HG03520 (cell line): ENCODE results near the gene GNB3.

Source experiments
- ATAC-seq: cut with Tn5 transposase; IDR thresholded peaks from one replicate; pipeline ENCODE4 v1.9.1; 2021; ENCODE audit warnings: mild to moderate bottlenecking, moderate library complexity; ENCODE audit not compliant: unreplicated experiment

GNB3 gene

DNA sequence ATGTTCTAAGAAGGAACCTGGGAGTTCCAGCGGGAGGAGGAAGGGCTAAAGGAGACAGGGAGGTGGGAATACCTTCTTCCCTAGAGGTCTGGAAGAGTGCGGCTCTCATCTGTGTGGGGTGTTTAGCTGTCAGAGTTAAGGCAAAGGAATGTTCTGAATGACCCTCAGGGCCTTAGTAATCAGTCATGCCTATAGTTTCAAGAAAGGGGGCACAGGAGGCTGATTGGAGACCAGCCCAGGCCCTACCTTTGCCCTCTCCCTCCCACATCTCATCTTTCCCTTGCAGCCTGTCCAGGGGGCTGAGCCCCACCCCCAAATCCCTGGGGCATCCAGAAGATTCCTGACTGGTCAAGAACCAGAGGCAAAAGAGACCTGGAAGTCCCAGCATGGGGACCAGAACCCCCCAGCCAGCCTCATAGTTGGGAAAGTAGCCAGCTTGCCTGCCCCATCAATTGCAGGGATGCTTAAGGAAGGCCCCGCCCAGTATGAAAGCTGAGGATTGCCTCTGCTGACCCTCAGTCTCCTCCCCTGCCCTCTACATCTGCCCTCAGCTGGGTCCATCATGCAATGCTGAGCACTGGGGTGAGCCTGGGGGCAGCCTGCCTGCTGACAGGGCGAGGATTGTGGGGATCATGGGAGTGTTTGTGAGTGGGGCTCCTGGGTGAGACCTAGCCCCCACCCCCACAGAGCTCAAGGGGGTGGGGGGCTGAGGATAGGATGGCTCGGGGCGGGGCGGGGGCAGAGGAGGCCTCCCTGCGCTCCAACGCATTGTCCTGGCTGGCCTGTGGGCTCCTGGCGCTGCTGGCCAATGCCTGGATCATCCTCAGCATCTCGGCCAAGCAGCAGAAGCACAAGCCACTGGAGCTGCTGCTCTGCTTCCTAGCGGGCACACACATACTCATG is 17.3 kb upstream of the GNB3 start:
- no peak for ATAC-seq

DNA sequence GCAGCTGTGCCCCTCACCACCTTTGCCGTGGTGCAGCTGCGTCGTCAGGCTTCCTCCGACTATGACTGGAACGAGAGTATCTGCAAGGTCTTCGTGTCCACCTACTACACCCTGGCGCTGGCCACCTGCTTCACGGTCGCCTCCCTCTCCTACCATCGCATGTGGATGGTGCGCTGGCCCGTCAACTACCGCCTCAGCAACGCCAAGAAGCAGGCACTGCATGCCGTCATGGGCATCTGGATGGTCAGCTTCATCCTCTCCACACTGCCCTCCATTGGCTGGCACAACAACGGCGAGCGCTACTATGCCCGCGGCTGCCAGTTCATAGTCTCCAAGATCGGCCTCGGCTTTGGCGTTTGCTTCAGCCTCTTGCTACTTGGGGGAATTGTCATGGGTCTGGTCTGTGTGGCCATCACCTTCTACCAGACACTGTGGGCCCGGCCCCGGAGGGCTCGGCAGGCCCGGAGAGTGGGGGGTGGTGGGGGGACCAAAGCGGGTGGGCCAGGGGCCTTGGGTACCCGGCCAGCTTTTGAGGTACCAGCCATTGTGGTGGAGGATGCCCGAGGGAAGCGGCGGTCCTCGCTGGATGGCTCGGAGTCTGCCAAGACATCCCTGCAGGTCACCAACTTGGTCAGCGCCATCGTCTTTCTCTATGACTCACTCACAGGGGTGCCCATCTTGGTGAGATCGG is 16.5 kb upstream of the GNB3 start:
- no peak for ATAC-seq

DNA sequence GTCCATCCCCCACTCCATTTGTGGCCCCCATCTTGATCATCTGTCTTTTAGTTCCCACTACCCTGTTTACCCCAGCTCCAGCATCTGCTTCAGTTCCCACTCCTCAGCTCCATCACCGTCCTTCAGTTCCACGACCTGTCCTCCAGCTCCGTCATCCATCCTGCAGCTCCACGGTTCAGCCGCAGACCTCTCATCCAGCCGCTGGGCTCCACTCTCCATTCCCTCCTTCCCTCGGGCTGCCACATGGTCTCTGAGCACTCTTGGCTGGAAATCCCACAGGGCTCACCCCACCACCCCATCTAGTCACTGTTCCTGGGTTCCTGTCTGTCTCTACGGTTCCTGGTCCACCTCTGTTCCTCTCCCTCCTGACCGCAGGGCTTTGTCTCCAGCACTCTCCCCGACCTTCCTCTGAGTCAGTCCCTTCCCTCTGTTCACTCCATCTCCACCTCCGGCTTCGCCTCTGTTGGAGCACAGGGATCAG is 15.8 kb upstream of the GNB3 start:
- ATAC-seq, result no peak

DNA sequence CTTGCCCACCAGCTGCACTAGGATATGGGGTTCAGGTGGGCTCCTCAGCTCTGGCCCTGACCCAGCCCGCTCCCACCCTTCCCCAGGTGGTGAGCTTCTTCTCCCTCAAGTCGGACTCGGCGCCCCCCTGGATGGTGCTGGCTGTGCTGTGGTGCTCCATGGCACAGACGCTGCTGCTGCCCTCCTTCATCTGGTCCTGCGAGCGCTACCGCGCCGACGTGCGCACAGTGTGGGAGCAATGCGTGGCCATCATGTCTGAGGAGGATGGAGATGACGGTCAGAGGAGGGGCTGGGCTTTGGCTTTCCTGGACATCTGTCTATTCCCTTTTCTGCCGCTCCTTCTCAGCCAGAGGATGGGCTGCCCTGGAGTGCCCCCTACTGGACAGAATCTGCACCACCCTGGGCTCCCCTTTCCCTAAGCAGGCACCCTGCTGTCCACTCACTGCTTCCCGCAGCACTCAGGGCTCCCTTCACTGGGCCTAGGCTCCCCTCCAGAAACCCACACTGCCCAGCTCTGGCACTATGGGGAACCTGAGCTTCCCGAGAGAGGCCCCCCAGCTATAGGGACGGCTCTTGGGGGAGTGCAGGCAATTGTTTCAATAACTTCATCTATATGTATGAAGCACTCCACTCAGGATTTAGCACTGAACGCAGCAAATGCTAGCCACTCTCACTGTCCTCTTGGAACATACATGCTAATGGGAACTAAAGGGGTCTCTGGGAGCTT is 15.2 kb upstream of the GNB3 start:
- no peak for ATAC-seq

DNA sequence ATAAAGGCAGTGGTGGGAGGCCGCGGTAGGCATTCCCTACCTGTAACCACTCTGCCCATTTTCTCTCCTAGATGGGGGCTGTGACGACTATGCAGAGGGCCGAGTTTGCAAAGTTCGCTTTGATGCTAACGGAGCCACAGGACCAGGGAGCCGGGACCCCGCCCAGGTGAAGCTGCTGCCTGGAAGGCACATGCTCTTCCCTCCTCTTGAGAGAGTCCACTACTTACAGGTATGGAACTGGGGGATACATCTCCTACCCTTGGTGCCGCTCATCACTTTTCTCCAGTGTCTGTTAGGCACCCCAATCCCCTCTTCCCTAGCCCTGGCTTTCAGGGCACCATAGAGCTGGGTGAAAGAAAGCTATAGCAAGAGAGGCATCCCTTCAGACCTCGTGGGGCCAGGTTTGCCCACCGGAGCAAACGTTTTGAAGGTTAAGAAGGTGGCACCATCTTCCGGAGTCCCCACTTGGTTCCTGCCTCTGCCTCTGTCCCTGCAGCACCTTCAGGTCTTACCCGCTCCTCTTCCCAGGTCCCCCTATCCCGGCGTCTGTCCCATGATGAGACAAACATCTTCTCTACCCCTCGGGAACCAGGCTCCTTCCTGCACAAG is 14.5 kb upstream of the GNB3 start:
- ATAC-seq, result no peak

DNA sequence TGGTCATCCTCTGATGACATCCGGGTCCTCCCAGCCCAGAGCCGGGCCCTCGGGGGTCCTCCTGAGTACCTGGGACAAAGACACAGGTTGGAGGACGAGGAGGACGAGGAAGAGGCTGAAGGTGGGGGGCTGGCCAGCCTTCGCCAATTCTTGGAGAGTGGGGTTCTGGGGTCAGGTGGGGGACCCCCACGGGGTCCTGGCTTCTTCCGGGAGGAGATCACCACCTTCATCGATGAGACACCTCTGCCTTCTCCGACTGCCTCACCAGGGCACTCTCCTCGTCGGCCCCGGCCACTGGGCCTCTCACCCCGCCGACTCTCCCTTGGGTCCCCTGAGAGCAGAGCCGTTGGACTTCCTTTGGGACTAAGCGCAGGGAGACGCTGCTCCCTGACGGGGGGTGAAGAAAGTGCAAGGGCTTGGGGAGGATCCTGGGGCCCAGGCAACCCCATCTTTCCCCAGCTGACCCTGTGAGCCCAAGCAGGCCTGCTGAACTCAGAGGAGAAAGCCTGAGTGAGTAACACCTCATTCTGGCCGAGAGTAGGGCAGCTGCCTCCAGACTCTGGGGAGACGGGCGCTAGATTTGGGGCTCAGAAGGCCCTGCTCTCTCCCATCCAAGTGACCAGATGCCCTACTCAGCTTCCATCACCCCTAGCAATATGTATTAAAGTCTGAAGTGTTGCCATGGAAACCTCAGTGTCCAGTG is 13.8 kb upstream of the GNB3 start:
- ATAC-seq, result no peak

DNA sequence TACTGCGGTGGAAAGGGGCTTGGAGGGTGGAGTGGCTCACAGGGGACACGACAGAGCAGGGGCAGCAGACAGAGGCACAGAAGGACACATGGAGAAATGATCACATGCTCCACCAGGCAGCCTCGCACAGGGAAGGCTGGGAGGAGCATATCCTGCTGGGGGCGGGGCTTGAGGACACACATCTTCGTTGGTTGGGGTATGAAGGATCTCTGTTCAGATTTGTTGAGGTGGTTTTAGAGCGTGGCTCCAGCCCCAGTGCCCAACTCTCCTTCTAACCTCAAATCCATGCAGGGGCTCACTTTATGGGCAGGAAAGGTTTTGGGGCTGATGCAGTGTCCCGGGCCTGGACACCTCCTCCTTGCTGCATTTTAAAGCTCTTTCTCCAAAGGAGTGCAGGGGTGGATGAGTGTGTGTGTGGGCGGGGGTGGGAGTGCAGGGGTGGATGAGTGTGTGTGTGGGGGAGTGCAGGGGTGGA is 13.3 kb upstream of the GNB3 start:
- no peak for ATAC-seq

DNA sequence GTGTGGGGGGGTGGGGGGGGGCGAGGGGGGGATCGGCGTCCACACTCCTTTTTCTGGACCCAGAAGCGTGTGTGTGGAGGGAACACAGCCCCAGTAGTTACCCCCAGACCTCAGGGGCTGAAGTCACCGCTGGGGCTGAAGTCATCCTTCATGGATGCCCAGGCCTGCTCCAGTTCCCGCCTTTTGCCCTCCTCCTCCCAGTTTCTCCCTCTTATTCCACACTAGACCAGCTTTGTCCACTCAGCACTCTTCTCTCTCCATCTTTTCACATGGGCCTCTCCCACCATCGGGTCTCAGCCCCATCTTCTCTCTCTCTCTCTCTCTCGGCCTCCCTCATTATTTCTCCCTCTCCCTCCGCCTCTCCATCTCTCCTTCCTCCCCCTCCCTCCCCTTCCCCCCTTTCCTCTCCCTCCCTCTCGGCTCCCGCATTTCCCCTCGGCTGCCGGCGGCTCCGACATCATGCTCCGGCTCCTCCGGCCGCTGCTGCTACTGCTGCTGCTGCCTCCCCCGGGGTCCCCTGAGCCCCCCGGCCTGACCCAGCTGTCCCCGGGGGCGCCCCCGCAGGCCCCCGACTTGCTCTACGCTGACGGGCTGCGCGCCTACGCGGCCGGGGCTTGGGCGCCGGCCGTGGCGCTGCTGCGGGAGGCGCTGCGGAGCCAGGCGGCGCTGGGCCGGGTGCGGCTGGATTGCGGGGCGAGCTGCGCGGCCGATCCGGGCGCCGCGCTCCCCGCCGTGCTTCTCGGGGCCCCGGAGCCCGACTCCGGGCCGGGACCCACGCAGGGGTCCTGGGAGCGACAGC is 12.5 kb upstream of the GNB3 start, which contains the start of gene P3H3:
Gene P3H3, plus strand, starts transcription at position 426 of the 799 bp plus-strand sequence. Its CDS starts 34 bp downstream, at position 460.
- ATAC-seq, result no peak

DNA sequence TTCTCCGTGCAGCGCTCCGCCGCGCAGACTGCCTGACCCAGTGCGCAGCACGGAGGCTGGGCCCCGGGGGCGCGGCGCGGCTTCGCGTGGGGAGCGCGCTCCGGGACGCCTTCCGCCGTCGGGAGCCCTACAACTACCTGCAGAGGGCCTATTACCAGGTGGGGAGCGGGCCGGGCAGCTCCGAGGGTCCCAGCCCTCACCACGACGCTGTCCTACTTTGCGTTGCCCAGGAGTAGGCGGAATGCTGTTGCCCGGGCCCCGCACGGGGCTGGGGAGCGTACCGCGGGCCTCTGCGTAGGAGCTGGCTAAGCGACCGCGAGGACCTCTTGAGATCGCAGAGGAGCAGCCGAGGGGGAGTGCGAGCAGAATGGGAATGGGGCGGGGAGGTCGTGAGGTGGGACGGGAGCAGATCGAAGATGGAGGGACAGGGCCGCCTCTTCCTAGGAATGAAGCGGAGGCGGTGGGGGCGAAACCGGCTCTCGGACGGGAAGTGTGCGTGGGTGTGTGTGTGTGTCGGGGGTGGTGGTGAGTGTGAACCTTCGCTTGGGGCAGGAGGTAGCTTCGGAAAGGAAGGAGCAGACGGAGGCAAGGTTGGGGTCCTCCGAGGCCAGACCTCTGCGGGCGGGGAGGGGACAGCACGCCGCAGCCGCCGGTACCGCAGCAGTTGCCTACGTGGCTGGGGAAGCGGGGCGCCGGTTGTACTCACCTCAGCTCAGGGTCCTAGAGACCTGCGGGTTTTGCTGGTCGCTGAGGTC is 11.8 kb upstream of the GNB3 start:
- ATAC-seq, result no peak

DNA sequence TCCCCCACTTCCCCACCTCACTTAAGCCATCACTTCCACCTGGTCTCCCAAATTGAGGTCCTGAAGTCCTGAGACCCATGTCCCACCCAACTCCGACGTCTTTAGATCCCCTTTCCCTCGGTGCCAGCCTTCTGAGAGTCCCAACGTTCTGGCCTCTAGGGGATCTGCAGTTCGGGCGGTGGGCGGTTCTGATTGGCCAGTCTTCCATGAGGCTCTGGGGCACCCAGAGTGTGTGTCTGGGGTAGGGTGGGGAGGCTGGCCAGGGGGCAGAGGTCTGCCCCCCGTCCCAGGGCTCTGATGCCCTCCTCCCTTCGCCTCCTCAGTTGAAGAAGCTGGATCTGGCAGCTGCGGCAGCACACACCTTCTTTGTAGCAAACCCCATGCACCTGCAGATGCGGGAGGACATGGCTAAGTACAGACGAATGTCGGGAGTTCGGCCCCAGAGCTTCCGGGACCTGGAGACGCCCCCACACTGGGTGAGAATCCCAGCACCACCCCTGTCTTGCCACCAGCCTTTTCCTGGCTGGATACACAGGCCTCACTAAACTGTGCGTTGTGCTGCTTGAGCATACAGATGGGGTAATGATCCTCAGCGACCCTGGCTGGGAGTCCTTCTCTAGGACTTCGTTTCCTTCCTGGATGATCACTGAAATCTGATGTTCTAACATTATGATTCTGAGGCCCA is 11.0 kb upstream of the GNB3 start:
- no peak for ATAC-seq

DNA sequence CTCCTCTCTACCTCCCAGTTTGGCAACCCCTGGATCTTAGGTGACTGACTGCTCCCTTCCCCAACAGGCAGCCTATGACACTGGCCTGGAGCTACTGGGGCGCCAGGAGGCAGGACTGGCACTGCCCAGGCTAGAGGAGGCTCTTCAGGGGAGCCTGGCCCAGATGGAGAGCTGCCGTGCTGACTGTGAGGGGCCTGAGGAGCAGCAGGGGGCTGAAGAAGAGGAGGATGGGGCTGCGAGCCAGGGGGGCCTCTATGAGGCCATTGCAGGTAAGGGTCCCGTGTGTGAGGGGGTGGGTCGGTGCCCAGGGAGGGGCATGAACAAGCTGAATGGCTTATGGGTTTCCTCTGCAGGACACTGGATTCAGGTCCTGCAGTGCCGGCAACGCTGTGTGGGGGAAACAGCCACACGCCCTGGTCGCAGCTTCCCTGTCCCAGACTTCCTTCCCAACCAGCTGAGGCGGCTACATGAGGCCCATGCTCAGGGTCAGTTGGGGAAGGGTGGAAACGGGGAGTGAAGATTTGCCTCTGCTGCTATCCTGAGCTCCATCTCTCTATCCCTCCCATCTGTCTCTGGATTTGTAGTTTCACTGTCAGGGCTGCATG is 10.3 kb upstream of the GNB3 start:
- ATAC-seq, result no peak

DNA sequence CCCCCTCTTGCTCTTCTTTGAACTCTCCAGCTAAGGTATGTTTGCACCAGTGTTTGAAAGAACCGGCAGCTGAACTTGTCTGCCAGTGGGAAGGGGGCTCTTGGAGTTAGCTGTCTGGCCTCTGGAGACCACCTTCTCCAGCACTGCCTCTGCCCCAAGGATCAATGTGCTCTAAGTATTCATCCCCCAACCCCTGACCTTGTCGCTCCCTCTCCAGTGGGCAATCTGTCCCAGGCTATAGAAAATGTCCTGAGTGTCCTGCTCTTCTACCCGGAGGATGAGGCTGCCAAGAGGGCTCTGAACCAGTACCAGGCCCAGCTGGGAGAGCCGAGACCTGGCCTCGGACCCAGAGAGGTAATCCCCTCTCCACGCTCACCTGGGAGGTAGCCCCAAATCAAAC is 9.7 kb upstream of the GNB3 start:
- no peak for ATAC-seq

DNA sequence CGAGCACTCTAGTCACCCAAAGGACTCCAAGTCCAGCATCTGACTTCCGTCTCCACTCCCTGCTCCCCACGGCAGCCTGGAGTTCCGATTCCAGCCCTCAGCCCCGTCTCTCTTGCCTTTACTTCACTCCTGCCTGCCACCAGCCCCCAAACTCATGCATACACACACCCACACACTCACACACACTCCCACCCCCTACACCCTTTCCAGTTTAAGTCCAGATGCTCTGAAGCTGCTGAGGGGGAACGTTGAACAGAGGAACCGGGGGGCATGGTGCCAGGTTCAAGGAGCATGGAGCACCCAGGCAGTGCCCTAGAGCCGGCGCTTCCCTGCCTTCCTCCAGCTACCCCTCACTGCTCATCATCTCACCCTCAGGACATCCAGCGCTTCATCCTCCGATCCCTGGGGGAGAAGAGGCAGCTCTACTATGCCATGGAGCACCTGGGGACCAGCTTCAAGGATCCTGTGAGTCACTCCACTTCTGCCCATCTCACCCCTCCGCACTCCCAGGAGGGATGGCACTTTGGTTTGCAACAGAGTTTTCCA is 9.2 kb upstream of the GNB3 start:
- ATAC-seq, result no peak

DNA sequence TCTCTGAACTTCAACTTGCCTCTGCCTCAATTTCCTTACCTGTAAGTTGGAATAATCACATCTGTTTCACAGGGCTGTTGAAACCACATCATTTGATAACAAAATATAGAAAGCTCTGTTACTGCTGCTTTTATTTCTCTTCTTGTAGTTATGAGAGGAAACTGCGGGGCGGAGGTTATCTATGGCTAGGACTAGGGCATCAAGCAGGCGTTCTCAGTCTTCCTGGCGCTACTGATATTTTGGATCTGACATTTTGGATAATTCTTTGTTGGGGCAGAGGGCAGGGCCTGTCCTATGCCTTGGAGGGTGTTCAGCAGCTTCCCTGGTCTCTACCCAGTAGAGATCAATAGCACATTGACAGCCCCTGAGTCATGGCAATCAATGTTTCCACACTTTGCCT is 8.6 kb upstream of the GNB3 start:
- no peak for ATAC-seq

DNA sequence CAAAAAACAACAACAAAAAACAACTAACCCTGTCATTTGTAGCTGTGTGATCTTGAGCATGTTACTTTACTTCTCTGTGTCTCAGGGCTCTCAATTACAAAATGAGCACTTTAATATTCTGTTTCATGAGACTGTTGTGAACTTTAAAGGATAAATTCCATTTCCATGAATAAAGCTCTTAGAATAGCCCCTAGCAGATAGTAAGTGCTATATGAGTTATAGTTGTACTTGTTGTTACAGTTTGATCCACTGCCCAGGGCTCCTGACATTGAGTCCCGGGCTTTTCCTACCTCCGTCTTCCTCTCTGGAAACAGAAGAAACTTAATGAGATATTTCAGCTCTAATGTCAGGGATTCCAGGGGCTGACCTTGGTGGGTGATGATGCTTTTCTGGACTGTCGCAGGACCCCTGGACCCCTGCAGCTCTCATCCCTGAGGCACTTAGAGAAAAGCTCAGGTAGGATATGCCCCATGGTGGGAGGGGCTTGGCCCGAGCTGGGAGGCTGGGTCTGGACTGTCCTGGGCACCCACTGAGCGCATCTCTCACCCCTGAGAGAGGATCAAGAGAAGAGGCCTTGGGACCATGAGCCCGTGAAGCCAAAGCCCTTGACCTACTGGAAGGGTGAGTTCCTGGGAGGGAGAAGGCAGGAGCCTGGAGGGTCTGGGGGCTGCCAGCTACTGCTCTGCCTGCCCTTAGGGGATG is 7.4 kb upstream of the GNB3 start:
- ATAC-seq, result no peak

DNA sequence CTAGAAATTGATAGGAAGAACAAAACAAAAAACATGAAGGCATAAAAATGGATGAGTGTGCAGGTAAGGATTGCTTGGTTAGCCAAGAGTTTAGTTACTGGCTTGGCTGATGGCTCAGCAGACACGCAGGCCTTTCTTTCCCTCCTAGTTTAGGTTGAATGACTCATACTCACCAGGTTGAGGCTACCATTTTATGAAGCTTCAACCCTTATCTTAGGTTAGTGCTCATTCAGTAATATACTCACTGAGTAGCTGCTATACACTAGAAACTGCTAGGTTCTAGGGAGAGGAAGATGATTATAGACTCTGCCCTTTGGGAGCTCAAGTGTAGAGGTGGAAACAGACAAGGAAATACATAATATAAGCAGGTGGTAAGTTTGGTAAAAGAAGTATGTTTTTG is 6.5 kb upstream of the GNB3 start:
- no peak for ATAC-seq

DNA sequence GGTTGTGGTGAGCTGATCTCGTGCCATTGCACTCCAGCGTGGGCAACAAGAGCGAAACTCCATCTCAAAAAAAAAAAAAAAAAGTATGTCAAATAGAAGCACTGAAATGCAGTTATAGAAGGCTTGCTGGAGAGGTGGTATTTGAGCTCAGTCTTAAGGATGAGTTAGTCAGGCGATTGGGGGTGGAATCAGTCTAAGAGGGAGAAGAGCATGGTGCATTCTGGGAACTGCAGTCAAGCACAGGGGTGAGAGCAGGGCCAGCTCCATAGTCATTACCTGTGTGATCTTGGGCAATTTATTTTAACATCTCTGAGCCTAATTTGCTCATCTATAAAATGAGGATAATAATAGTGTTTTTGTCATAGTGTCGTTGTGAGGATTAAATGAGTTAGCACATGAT is 5.9 kb upstream of the GNB3 start:
- no peak for ATAC-seq
